Astrocyte of the spinal cord (primary cell): Measurements from ENCODE around the gene WIPF2.
A peak's percentile ranks its signal among the peaks of the same experiment; 100 is the strongest.
"Not testable (repeated sequence)": the region's sequence is repeated elsewhere in the genome, so short reads cannot be mapped to it uniquely, and the experiment has no call there.

Source experiments
- DNase-seq: peaks from one replicate; pipeline ENCODE4 v3.0.0; 2011; ENCODE audit warnings: low read depth, low spot score
- H3K4me3 ChIP-seq: 2 replicates; pipeline ENCODE4 v1.5.1; 2011; ENCODE audit warnings: low read depth, mild to moderate bottlenecking, low read length, moderate library complexity
- CTCF ChIP-seq: IDR thresholded peaks from 2 replicates; pipeline ENCODE4 v1.5.1; 2012; ENCODE audit warnings: low read depth, mild to moderate bottlenecking, low read length, inconsistent platforms
- in situ Hi-C: cut with HindIII; loops from 2 replicates; pipeline ENCODE4 v1.10.0; 2017; ENCODE audit warnings: low sequenced_read_pairs

The WIPF2 gene

GRCh38 chr17:40198576-40198975 is 20.5 kb upstream of the WIPF2 start:
- TF ChIP-seq CTCF: no peak
- in situ Hi-C loops: loop anchor here (25.0 kb wide), 2 partner anchors 89 to 136 kb away; partner anchors contain the start of genes CDC6, MED24 and THRA
- no peak overlapping the region for H3K4me3 ChIP-seq
- DNase-seq: no peak

- no peak for DNase-seq
- in situ Hi-C loops: no loop called here
- H3K4me3 ChIP-seq: no peak overlapping the region
- TF ChIP-seq CTCF: no peak
These were observed 16.0 kb upstream of the WIPF2 start for GRCh38 chr17:40203131-40203530.

GRCh38 chr17:40206193-40206592 is 12.9 kb upstream of the WIPF2 start:
- DNase-seq, in situ Hi-C loops, H3K4me3 ChIP-seq: not testable (repeated sequence)

- DNase-seq: peak; percentile 24
- H3K4me3 ChIP-seq: no peak overlapping the region
- no peak for TF ChIP-seq CTCF
- in situ Hi-C loops: no loop called here
These were observed 9.6 kb upstream of the WIPF2 start for GRCh38 chr17:40209404-40210093.

- in situ Hi-C loops, DNase-seq, H3K4me3 ChIP-seq: not testable (repeated sequence)
These were observed 5.2 kb upstream of the WIPF2 start for GRCh38 chr17:40213914-40214313.

GRCh38 chr17:40218006-40218739 is 931 bp upstream of the WIPF2 start:
- TF ChIP-seq CTCF: no peak
- no peak for DNase-seq
- peak overlapping the region; percentile 45 for H3K4me3 ChIP-seq
- in situ Hi-C loops: no loop called here

GRCh38 chr17:40219594-40220338 is 662 bp downstream of the WIPF2 start:
- peak overlapping the region; percentile 68 for H3K4me3 ChIP-seq
- in situ Hi-C loops: no loop called here
- DNase-seq: peak; percentile 54
- TF ChIP-seq CTCF: no peak
